Mucosa of descending colon (tissue), 3 donors: ENCODE data around the gene LRP5. TPM values are rescaled to one million over a fixed set of nuclear protein-coding genes. Genes with fewer than 3 reads are reported as not detected.

Source experiments
- ATAC-seq: fragments of 200-7000 bp; cut with Tn5 transposase; one replicate; pipeline ENCODE4 v1.9.1; 2020; ENCODE audit warnings: mild to moderate bottlenecking, moderate library complexity
- DNase-seq, 3 donors: peaks; one replicate each; pipeline ENCODE4 v3.0.0-alpha.2; 2020
- H3K36me3 ChIP-seq: fragments of 200-600 bp; one replicate; pipeline ENCODE4 v1.8.0; 2021; ENCODE audit warnings: low read depth, mild to moderate bottlenecking
- H3K4me1 ChIP-seq: fragments of 200-600 bp; one replicate; pipeline ENCODE4 v1.8.0; 2021; ENCODE audit warnings: low read depth, mild to moderate bottlenecking
- H3K4me3 ChIP-seq: fragments of 200-600 bp; one replicate; pipeline ENCODE4 v1.8.0; 2021; ENCODE audit warnings: mild to moderate bottlenecking
- H3K9me3 ChIP-seq: fragments of 200-600 bp; one replicate; pipeline ENCODE4 v1.8.0; 2021; ENCODE audit warnings: mild to moderate bottlenecking
- CTCF ChIP-seq: fragments of 200-600 bp; IDR thresholded peaks from one replicate; pipeline ENCODE4 v1.8.0; 2022; ENCODE audit warnings: antibody characterized with exemption, mild to moderate bottlenecking
- intact Hi-C, 2 donors: fragments of 100-400 bp; cut with DNase I in 1 of 2; cut with micrococcal nuclease in 1 of 2; formaldehyde crosslinking; loops; one replicate each; pipeline versions ENCODE4 v1.11.0 to v1.11.1; 2022; cut with DNase I, micrococcal nuclease
- total RNA-seq, 3 donors: library from RNA; stranded (reverse); fragmentation: NEBNext Ultra II Directional in 2 of 3; extraction: Animal tissue kit (Norgen Biotek cat#: 25700) in 2 of 3; gene quantifications; one replicate each; pipeline versions ENCODE4 v1.2.1 to v1.2.4, GENCODE V29; 2021 to 2023
- donor health status: DM: no; HTN: no; CAD: no; lungs with moderate emphysema.
- donor health status: DM: no; HTN: no; CAD: no.
- donor health status: DM: no; HTN: yes; CAD: no.

LRP5 gene
- total RNA-seq, 3 donors from 2014 or later = 83.7 to 113 (median 103) TPM

GRCh38 chr11:68459886-68460740, 147.7 kb downstream of the LRP5 start:
- intact Hi-C loops = no loop called here
- H3K4me1 ChIP-seq = peaks cover 37% of the 10 kb centered on the region
- H3K36me3 ChIP-seq = no peaks in the 10 kb centered on the region
- ATAC-seq = peak; percentile 89
- no peak for TF ChIP-seq CTCF
- H3K9me3 ChIP-seq = no peaks in the 10 kb centered on the region
- DNase-seq = peak; percentile 96 to 97 (median 96)
- H3K4me3 ChIP-seq = peak overlapping the region; percentile 92

GRCh38 chr11:68460741-68461574, 148.6 kb downstream of the LRP5 start, which contains the start of gene PPP6R3:
Gene PPP6R3, plus strand, starts transcription at chr11:68460752. Its CDS starts 76,913 bp downstream, at chr11:68537665.
- Histone ChIP-seq H3K9me3 (no peaks in the 10 kb centered on the region), H3K4me3 (peak within 1 kb of the TSS; percentile 92), H3K36me3 (no peaks in the 10 kb centered on the region), H3K4me1 (peaks cover 36% of the 10 kb centered on the region)
- ATAC-seq = peak; percentile 63
- DNase-seq = peak; percentile 40 to 67 (median 48)
- intact Hi-C loops = no loop called here
- TF ChIP-seq CTCF = no peak

GRCh38 chr11:68461575-68461917, 149.2 kb downstream of the LRP5 start:
- Histone ChIP-seq H3K4me1 (peaks cover 30% of the 10 kb centered on the region), H3K4me3 (peak overlapping the region; percentile 92), H3K9me3 (no peaks in the 10 kb centered on the region), H3K36me3 (no peaks in the 10 kb centered on the region)
- ATAC-seq (no peak), DNase-seq (no peak)
- intact Hi-C loops = no loop called here
- no peak for TF ChIP-seq CTCF

GRCh38 chr11:68463714-68464113, 151.3 kb downstream of the LRP5 start:
- Histone ChIP-seq H3K4me3 (no peak overlapping the region), H3K4me1 (peaks cover 32% of the 10 kb centered on the region), H3K36me3 (no peaks in the 10 kb centered on the region), H3K9me3 (no peaks in the 10 kb centered on the region)
- intact Hi-C loops = no loop called here
- no peak for TF ChIP-seq CTCF
- ATAC-seq (no peak), DNase-seq (no peak)

- Histone ChIP-seq H3K9me3 (no peaks in the 10 kb centered on the region), H3K4me3 (no peak overlapping the region), H3K36me3 (no peaks in the 10 kb centered on the region), H3K4me1 (peaks cover 45% of the 10 kb centered on the region)
- no peak for TF ChIP-seq CTCF
- DNase-seq = no peak
- ATAC-seq = no peak
- intact Hi-C loops = no loop called here
Measured at GRCh38 chr11:68467201-68467834, 154.9 kb downstream of the LRP5 start.
